BLaER1 treated with 17β-estradiol and CSF1 and Interleukin-3, amounts not matched to agents 10 nM and 100 nM (cell line): Measurements from ENCODE around the gene AGAP1.
A peak's percentile ranks its signal among the peaks of the same experiment; 100 is the strongest.

Experiments
- H3K27ac ChIP-seq, 11 experiments: shearing (Covaris generic); formaldehyde crosslinking; 2 replicates each; pipeline ENCODE4 v1.8.1; 2022
- H3K27me3 ChIP-seq, 11 experiments: shearing (Covaris generic); formaldehyde crosslinking; 2 replicates each; pipeline ENCODE4 v1.8.1; 2022
- H3K36me3 ChIP-seq, 11 experiments: shearing (Covaris generic); formaldehyde crosslinking; 2 replicates each; pipeline ENCODE4 v1.8.1; 2022
- H3K4me1 ChIP-seq, 10 experiments: shearing (Covaris generic); formaldehyde crosslinking; 2 replicates each; pipeline ENCODE4 v1.8.1; 2022
- H3K4me2 ChIP-seq, 11 experiments: shearing (Covaris generic); formaldehyde crosslinking; 2 replicates each; pipeline ENCODE4 v1.8.1; 2022
- H3K4me3 ChIP-seq, 10 experiments: shearing (Covaris generic); formaldehyde crosslinking; 2 replicates each; pipeline ENCODE4 v1.8.1; 2022
- H3K9ac ChIP-seq, 11 experiments: shearing (Covaris generic); formaldehyde crosslinking; 2 replicates each; pipeline ENCODE4 v1.8.1; 2022
- H3K9me3 ChIP-seq, 11 experiments: shearing (Covaris generic); formaldehyde crosslinking; replicated peaks in 1 of 11; 2 replicates each; pipeline ENCODE4 v1.8.1; 2022
- H4K20me1 ChIP-seq, 11 experiments: shearing (Covaris generic); formaldehyde crosslinking; 2 replicates each; pipeline ENCODE4 v1.8.1; 2022
- Cebpa-rat ChIP-seq, 11 experiments: shearing (Covaris generic); IDR thresholded peaks; 2 replicates each; pipeline ENCODE4 v1.8.1; 2022

Gene AGAP1

DNA sequence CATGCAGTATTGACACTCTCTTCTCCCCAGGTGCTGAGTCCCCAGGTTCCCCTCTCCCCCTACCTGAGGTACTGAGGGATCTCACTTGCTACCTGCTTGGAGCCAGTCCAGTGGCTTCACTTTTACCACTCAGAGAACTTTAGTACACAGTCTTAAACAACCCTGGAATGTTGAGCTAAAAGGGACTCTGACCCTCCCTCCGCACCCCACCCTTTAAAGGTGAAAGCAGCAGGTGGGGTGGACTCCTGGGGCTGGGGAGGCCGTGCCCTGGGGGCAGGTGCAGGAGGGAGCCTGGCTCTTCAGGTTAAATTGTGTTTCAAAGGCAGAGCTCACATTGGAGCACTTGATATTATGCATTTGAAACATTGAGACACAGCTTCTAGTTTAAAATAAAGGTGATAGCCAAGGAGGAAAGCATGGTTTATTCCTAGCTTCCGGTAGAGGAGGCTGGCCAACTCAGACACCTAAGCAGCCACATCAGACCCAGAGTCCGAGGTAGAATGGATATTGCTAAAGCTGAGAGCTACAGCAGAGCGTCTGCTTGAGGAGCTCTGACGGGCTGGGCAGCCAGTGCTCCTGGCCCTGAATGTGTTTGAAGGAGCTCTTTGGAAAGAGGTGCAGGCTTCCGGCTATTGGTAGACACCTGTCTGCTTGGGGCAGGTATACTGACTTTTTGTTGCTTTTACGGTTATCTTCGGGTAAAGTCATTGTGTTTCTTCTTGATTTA is 196.4 kb downstream of the AGAP1 start:
- H3K27me3 ChIP-seq = peaks cover 0 to 4% (median 0%) of the 10 kb centered on the region in 11 experiments; a peak in 1 of 22 replicates
- H3K4me2 ChIP-seq = peak overlapping the region in 1 of 11 experiments; percentile 2; a peak in 4 of 22 replicates
- no peak for TF ChIP-seq Cebpa-rat (IDR thresholded peaks at IDR 0.05)
- H3K9ac ChIP-seq = no peak overlapping the region
- H3K27ac ChIP-seq = no peak overlapping the region
- H3K36me3 ChIP-seq = no peaks in the 10 kb centered on the region
- no peak overlapping the region for H3K4me3 ChIP-seq
- no peaks in the 10 kb centered on the region for H3K9me3 ChIP-seq
- peaks cover 7 to 94% (median 70%) of the 10 kb centered on the region in 11 experiments; a peak in 21 of 22 replicates for H4K20me1 ChIP-seq
- H3K4me1 ChIP-seq = peaks cover 14 to 91% (median 56%) of the 10 kb centered on the region in 10 experiments

DNA sequence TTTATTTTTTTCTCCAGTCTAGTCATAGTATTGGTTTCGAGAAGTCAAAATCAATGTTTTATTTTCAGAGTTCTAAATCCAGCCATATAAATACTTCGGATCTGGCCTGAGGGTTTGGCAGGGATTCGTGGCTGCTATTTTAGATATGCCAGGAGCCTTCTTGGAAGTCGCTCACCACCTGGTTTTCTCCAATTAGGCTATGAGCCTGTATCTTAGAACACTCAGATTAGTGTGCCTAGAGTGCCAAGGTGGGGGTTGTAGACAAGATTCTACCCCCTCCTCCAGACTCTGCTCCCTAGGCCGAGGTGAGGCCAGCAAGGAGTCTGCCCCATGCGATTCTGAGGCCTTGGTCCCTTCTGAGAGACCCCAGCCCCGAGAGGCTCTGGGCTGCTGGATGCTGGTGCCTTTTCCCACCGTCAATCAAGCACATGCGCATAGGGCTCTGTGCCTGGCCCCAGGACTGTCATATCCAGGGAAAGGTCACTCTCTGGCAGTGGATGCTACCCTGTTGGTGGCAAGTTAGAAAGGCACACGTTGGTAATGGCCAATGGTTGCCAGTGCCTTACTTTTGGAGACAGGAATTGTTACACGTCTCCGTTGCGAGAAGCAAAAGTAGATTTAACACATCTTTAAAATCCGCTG is 197.1 kb downstream of the AGAP1 start:
- no peak for TF ChIP-seq Cebpa-rat (IDR thresholded peaks at IDR 0.05)
- H3K4me2 ChIP-seq = peak overlapping the region in 7 of 11 experiments; percentile 1 to 90 (median 79); a peak in 9 of 22 replicates
- no peaks in the 10 kb centered on the region for H3K36me3 ChIP-seq
- H3K4me3 ChIP-seq = no peak overlapping the region
- no peaks in the 10 kb centered on the region for H3K9me3 ChIP-seq
- H3K27me3 ChIP-seq = peaks cover 0 to 4% (median 0%) of the 10 kb centered on the region in 11 experiments; a peak in 1 of 22 replicates
- peaks cover 7 to 94% (median 70%) of the 10 kb centered on the region in 11 experiments; a peak in 21 of 22 replicates for H4K20me1 ChIP-seq
- H3K4me1 ChIP-seq = peaks cover 8 to 91% (median 56%) of the 10 kb centered on the region in 10 experiments
- H3K9ac ChIP-seq = no peak overlapping the region
- H3K27ac ChIP-seq = no peak overlapping the region

DNA sequence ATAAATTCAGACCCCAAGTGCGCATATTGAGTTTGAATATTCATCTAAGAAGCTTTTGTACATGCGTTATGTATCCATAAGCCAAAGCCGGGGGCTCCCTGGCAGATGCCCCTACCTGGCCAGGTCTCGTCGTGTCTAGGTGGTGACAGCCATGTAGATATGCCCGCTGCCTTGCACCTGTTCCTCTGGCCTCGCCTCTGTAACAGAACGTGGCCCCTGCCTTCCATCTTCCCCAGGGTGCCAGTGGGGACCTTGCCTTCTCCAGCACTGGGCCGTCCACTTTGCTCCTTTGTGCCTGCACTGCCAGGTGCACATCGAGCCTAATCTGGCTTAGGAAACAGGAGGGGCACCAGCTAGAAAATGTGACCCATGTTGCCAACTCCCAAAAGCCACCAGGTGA is 198.2 kb downstream of the AGAP1 start:
- no peak for TF ChIP-seq Cebpa-rat (IDR thresholded peaks at IDR 0.05)
- Histone ChIP-seq H3K27me3 (peaks cover 0 to 4% (median 0%) of the 10 kb centered on the region in 11 experiments; a peak in 1 of 22 replicates), H3K9ac (peak overlapping the region in 2 of 11 experiments; percentile 29 to 56; a peak in 2 of 22 replicates), H3K4me1 (peaks cover 8 to 96% (median 65%) of the 10 kb centered on the region in 10 experiments), H3K36me3 (no peaks in the 10 kb centered on the region), H3K27ac (no peak overlapping the region), H3K9me3 (no peaks in the 10 kb centered on the region), H3K4me3 (no peak overlapping the region), H4K20me1 (peaks cover 7 to 97% (median 79%) of the 10 kb centered on the region in 11 experiments; a peak in 21 of 22 replicates), H3K4me2 (peak overlapping the region; percentile 34 to 90 (median 73); a peak in 21 of 22 replicates)

DNA sequence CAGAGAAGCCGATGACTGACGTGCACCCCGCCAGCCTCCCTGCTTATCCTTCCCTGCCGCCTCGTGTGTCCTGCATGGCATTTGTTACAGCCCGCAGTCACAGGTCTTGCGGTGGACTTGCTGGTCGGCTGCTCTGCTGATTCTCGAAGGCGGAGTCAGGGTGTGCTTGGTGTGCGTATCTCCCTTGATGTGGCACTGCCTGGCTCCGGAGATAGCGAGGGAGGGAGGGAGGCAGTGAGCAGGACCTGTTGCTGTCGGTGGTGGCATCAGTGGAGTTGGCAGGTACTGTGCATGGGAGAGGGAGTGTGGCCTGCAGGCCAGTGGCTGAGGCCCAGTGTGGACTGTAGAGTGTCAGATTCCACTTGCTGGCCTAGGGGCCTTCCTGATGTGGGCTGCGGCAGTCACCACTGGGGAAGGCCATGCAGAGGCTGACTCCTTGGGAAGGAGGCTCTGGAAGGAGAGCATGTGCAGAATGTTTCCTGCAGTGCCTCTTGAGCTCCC is 198.9 kb downstream of the AGAP1 start:
- Histone ChIP-seq H3K27ac (peak overlapping the region in 1 of 11 experiments; percentile 23; a peak in 1 of 22 replicates), H3K4me3 (peak overlapping the region in 1 of 10 experiments; percentile 22; a peak in 1 of 20 replicates), H3K36me3 (no peaks in the 10 kb centered on the region), H3K9ac (peak overlapping the region in 3 of 11 experiments; percentile 29 to 56 (median 35); a peak in 6 of 22 replicates), H3K9me3 (no peaks in the 10 kb centered on the region), H4K20me1 (peaks cover 7 to 97% (median 86%) of the 10 kb centered on the region in 11 experiments; a peak in 20 of 22 replicates), H3K4me2 (peak overlapping the region; percentile 34 to 90 (median 73); a peak in 21 of 22 replicates), H3K27me3 (peaks cover 0 to 4% (median 0%) of the 10 kb centered on the region in 11 experiments; a peak in 1 of 22 replicates), H3K4me1 (peaks cover 8 to 98% (median 71%) of the 10 kb centered on the region in 10 experiments)
- TF ChIP-seq Cebpa-rat (IDR thresholded peaks at IDR 0.05) = no peak

DNA sequence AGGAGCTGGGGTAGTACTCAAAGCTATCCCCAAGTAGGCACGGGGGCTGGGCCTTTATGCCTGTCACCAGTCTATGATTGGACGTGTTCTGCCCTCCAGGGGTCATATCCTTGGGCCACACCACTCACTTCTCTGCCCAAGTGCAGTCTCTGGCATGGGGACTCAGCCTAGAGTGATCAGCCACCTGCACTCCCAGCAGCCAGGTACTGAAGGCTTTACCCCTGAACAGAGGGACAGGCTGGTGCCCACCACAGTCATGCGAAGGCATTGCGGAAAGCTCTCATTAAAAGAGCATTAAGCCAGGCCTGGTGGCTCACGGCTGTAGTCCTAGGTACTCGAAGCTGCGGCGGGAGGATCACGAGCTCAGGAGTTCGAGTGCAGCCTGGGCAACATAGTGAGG is 199.4 kb downstream of the AGAP1 start:
- no peak overlapping the region for H3K9ac ChIP-seq
- H3K4me2 ChIP-seq = peak overlapping the region in 9 of 11 experiments; percentile 57 to 90 (median 73); a peak in 17 of 22 replicates
- H3K36me3 ChIP-seq = no peaks in the 10 kb centered on the region
- H4K20me1 ChIP-seq = peaks cover 7 to 95% (median 91%) of the 10 kb centered on the region in 11 experiments; a peak in 20 of 22 replicates
- H3K27ac ChIP-seq = no peak overlapping the region
- peaks cover 0 to 4% (median 0%) of the 10 kb centered on the region in 11 experiments; a peak in 1 of 22 replicates for H3K27me3 ChIP-seq
- H3K4me1 ChIP-seq = peaks cover 8 to 100% (median 77%) of the 10 kb centered on the region in 10 experiments
- H3K4me3 ChIP-seq = no peak overlapping the region
- no peak for TF ChIP-seq Cebpa-rat (IDR thresholded peaks at IDR 0.05)
- H3K9me3 ChIP-seq = no peaks in the 10 kb centered on the region

DNA sequence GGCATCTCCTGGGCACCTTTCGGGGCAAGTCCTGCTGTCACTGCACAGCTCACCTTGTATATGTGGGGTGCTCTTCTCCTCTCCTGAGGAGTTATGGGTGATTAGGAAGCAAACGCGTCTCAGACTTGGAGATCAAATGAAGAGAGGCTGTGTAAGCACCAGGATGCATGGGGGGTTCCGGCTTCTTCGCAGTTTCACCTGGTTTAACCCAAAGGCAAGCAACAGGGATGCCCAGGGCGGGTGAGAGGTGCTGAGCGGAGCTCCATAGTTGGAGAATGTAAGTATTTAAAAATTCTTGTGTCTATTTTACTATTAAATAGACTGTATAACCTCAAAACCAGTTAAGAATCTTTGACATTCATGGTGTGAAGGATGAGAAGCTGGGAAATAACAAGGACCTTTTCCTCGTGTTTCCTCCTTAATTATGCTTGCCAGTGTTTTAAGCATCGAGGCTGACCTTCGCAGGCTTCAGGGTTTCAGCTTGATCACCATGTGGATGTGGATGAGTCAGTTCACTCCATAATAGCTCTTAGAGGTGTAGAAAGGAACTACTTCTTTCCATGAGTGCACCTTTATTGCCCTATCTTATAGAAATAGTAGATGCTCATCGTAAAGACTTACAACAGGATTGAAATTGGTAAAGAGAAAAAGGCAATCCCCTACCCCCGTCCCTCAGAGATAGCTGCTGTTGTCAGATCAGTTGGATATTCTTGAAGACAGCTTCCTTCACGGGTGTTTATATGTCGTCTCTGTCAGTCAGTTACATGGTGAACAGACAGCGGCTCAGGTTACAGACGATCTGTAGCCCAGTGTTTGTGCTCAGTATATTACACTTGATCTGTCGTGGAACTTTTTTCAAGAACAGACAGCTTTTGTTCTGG is 201.1 kb downstream of the AGAP1 start:
- Histone ChIP-seq H3K9ac (peak overlapping the region in 3 of 11 experiments; percentile 1 to 29 (median 15); a peak in 2 of 22 replicates), H3K27ac (peak overlapping the region in 3 of 11 experiments; percentile 2 to 46 (median 34); a peak in 2 of 22 replicates), H3K4me2 (peak overlapping the region in 8 of 11 experiments; percentile 58 to 88 (median 74); a peak in 17 of 22 replicates), H3K27me3 (peaks cover 0 to 4% (median 0%) of the 10 kb centered on the region in 11 experiments; a peak in 1 of 22 replicates), H3K9me3 (no peaks in the 10 kb centered on the region), H3K36me3 (no peaks in the 10 kb centered on the region), H3K4me3 (no peak overlapping the region), H4K20me1 (peaks cover 15 to 98% (median 83%) of the 10 kb centered on the region in 11 experiments; a peak in 20 of 22 replicates), H3K4me1 (peaks cover 8 to 100% (median 93%) of the 10 kb centered on the region in 10 experiments)
- no peak for TF ChIP-seq Cebpa-rat (IDR thresholded peaks at IDR 0.05)

DNA sequence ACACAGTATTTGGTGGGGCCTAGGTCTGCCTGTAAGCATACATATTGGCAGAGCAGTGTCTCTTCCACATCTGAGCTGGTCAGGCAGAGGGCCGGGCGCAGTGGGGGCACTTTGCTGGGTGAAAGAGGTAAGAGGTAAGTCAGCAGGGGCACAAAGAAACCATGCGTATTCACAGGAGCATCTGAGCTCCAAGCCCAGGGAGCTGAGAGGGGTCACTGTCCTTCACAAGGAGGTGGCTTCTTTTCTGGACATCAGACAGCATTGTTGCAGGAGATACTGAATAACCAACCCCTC is 201.7 kb downstream of the AGAP1 start:
- no peak overlapping the region for H3K4me3 ChIP-seq
- peaks cover 8 to 100% (median 96%) of the 10 kb centered on the region in 10 experiments for H3K4me1 ChIP-seq
- no peaks in the 10 kb centered on the region for H3K9me3 ChIP-seq
- H3K27me3 ChIP-seq = peaks cover 0 to 4% (median 0%) of the 10 kb centered on the region in 11 experiments; a peak in 1 of 22 replicates
- peak overlapping the region in 3 of 11 experiments; percentile 1 to 29 (median 15); a peak in 2 of 22 replicates for H3K9ac ChIP-seq
- H3K4me2 ChIP-seq = peak overlapping the region in 8 of 11 experiments; percentile 58 to 88 (median 74); a peak in 17 of 22 replicates
- TF ChIP-seq Cebpa-rat (IDR thresholded peaks at IDR 0.05) = no peak
- peaks cover 15 to 97% (median 77%) of the 10 kb centered on the region in 11 experiments; a peak in 20 of 22 replicates for H4K20me1 ChIP-seq
- H3K27ac ChIP-seq = peak overlapping the region in 3 of 11 experiments; percentile 2 to 46 (median 34); a peak in 2 of 22 replicates
- H3K36me3 ChIP-seq = no peaks in the 10 kb centered on the region
